Kidney epithelial cell (primary cell): ENCODE data around the gene EPHB1. TPM values are rescaled to one million over a fixed set of nuclear protein-coding genes. Genes with fewer than 3 reads are reported as not detected.
"Not testable (repeated sequence)": the region's sequence is repeated elsewhere in the genome, so short reads cannot be mapped to it uniquely, and the experiment has no call there.

ENCODE experiments used
- DNase-seq: peaks from one replicate; pipeline ENCODE4 v3.0.0-alpha.2; 2010; ENCODE audit warnings: low read depth
- H3K27me3 ChIP-seq: 2 replicates; pipeline ENCODE4 v1.6.0; 2011; ENCODE audit warnings: low read length; ENCODE audit not compliant: control insufficient read depth, insufficient read depth
- H3K36me3 ChIP-seq: 2 replicates; pipeline ENCODE4 v1.5.1; 2011; ENCODE audit warnings: low read length; ENCODE audit not compliant: control insufficient read depth, insufficient read depth
- H3K4me3 ChIP-seq: 2 replicates; pipeline ENCODE4 v1.5.1; 2011; ENCODE audit warnings: low read depth, mild to moderate bottlenecking, control low read depth, low read length
- total RNA-seq: library from RNA; depleted of rRNA; stranded (reverse); fragments of >200 nt; gene quantifications from 2 replicates; pipeline ENCODE4 v1.2.3, GENCODE V29; 2015
- TF ChIP-seq, protein P1 (sequence below): IDR thresholded peaks from 2 replicates; pipeline ENCODE4 v1.5.1; 2011; ENCODE audit warnings: mild to moderate bottlenecking, moderate library complexity, low read length, control low read depth, inconsistent platforms; ENCODE audit not compliant: insufficient read depth, poor library complexity, severe bottlenecking

EPHB1 gene
- total RNA-seq, 1 donor from 2014 or later, result 10.8 TPM

DNA sequence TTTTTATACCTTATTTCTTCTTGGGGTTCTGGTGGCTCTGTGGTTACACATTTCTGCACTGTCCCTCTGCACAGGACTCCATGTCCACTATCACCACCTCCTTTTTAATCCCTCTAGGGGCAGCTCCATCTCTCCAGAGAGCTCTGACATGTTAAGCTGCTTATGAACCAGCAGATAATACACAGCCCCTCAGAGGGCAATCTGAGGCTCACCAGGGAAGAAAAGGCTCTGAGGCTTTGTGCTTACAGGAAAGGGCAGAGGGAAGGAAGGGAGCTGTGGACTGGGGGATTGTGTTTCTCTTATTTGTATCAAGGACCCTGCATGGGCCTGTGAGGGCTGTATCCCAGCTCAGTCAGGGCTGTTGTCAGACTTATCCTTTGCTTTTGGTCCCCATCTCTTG is 164.5 kb downstream of the EPHB1 start:
- Histone ChIP-seq H3K36me3 (no peaks in the 10 kb centered on the region), H3K27me3 (no peaks in the 10 kb centered on the region), H3K4me3 (no peak overlapping the region)
- DNase-seq, result no peak
- TF ChIP-seq, protein P1, sequence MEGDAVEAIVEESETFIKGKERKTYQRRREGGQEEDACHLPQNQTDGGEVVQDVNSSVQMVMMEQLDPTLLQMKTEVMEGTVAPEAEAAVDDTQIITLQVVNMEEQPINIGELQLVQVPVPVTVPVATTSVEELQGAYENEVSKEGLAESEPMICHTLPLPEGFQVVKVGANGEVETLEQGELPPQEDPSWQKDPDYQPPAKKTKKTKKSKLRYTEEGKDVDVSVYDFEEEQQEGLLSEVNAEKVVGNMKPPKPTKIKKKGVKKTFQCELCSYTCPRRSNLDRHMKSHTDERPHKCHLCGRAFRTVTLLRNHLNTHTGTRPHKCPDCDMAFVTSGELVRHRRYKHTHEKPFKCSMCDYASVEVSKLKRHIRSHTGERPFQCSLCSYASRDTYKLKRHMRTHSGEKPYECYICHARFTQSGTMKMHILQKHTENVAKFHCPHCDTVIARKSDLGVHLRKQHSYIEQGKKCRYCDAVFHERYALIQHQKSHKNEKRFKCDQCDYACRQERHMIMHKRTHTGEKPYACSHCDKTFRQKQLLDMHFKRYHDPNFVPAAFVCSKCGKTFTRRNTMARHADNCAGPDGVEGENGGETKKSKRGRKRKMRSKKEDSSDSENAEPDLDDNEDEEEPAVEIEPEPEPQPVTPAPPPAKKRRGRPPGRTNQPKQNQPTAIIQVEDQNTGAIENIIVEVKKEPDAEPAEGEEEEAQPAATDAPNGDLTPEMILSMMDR, result no peak

GRCh38 chr3:134964226-134964625 is 169.2 kb downstream of the EPHB1 start:
- no peaks in the 10 kb centered on the region for H3K36me3 ChIP-seq
- no peak overlapping the region for H3K4me3 ChIP-seq
- TF ChIP-seq, protein P1, result no peak
- H3K27me3 ChIP-seq, result no peaks in the 10 kb centered on the region
- DNase-seq, result no peak

GRCh38 chr3:134965865-134966481 is 170.9 kb downstream of the EPHB1 start:
- TF ChIP-seq, protein P1, result no peak
- Histone ChIP-seq H3K4me3 (no peak overlapping the region), H3K36me3 (no peaks in the 10 kb centered on the region), H3K27me3 (no peaks in the 10 kb centered on the region)
- DNase-seq, result no peak

DNA sequence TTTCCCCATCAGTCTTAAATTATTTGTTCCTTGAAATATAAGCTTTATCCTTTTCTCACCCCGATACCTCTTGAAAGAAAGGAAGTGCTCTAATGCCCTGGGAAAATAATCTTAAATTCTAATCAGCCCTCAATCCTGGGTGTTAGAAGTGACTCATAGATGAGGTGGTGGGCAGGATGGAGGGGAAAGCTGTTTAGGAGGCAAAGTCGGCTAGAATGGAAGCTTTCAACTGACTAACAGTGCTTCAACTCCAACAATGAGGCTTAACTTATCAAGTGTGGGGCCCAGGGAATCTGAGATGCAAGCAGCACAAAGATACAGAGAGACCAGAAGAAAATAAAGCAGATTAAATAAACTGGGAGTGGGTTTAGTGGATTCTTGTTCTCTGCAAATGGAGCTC is 175.8 kb downstream of the EPHB1 start:
- TF ChIP-seq, protein P1, result no peak
- DNase-seq, result no peak
- no peaks in the 10 kb centered on the region for H3K27me3 ChIP-seq
- H3K4me3 ChIP-seq, result no peak overlapping the region
- H3K36me3 ChIP-seq, result no peaks in the 10 kb centered on the region

DNA sequence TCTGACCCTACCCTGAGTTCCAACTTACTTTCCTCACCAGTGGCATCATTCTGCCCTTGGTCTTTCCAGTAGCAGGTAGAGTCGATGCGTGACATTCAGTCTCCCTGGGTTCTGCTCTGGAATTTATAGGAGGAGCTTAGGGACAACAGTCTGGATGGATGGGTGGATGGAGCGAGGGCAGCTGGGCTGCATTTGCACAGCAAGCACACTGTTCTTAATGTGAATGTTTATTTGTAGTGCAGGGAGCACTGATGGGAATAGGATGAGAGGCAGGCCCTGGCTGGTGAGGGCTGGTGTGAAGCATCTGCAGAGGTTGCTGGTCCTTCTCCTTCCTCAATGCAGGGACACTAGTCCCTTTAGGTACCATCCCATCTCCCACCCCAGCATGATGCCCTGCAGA is 176.2 kb downstream of the EPHB1 start:
- Histone ChIP-seq H3K27me3 (no peaks in the 10 kb centered on the region), H3K4me3 (no peak overlapping the region), H3K36me3 (no peaks in the 10 kb centered on the region)
- no peak for DNase-seq
- TF ChIP-seq, protein P1, result no peak

DNA sequence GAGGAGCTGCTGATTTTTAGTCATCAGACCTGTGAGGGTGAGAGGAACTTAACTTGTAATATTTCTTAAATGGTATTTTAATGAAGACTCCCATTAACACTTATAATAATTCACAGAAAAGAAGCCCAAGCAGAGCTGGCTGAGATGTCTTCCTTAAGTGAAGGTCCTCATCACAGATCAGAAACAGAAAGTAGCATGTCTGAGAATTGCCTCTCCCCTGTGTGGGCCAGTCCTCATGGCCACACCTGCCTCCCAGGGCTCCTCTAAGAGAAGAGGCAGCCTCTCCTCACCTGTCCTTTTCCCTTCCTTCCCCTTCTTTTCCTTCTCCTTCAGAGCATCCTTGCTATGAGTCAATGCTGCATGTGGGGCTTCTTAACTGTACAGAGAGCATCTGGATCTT is 176.8 kb downstream of the EPHB1 start:
- H3K27me3 ChIP-seq, H3K36me3 ChIP-seq, H3K4me3 ChIP-seq, DNase-seq: not testable (repeated sequence)
